PC-3 (cell line): ENCODE measurements around the gene GSG1. TPM values are rescaled to one million over a fixed set of nuclear protein-coding genes. Genes with fewer than 3 reads are reported as not detected.
A peak's percentile ranks its signal among the peaks of the same experiment; 100 is the strongest.

Source experiments
- ATAC-seq: fragments of 200-7000 bp; cut with Tn5 transposase; 2 replicates; pipeline ENCODE4 v1.9.1; 2020; ENCODE audit warnings: mild to moderate bottlenecking, moderate library complexity
- BruUV-seq: library from RNA; stranded (reverse); fragments of 400-500 nt; replicated peaks from 2 replicates; lab custom pipeline; 2021; lab: Mats Ljungman, UMichigan
- CTCF ChIA-PET: fragments of 300-600 bp; sonication (Branson Sonifier 250); formaldehyde crosslinking; loops from one replicate; lab custom pipeline; 2022; ENCODE audit warnings: antibody characterized with exemption; lab: Charles Lee
- POLR2A ChIA-PET: fragments of 300-600 bp; sonication (Branson Sonifier 250); formaldehyde crosslinking; loops from one replicate; lab custom pipeline; 2022; ENCODE audit warnings: antibody characterized with exemption; ENCODE audit not compliant: unreplicated experiment; lab: Charles Lee
- DNase-seq: peaks from one replicate; pipeline ENCODE4 v3.0.0-alpha.2; 2015
- H2AFZ ChIP-seq: fragments of 300-600 bp; sonication (generic); 2 replicates; pipeline ENCODE4 v1.6.0; 2016; ENCODE audit warnings: antibody characterized with exemption, low read length
- H3F3A ChIP-seq: fragments of 300-600 bp; sonication (generic); one replicate; pipeline ENCODE4 v1.6.0; 2017; ENCODE audit warnings: antibody characterized with exemption, low read length, control low read depth, mild to moderate bottlenecking; ENCODE audit not compliant: unreplicated experiment
- H3K27ac ChIP-seq: fragments of 300-600 bp; sonication (generic); 2 replicates; pipeline ENCODE4 v1.5.1; 2016; ENCODE audit warnings: mild to moderate bottlenecking, low read length
- H3K27me3 ChIP-seq: fragments of 300-600 bp; sonication (generic); 2 replicates; pipeline ENCODE4 v1.6.1; 2016; ENCODE audit warnings: low read length, mixed read lengths
- H3K36me3 ChIP-seq: fragments of 300-600 bp; sonication (generic); 2 replicates; pipeline ENCODE4 v1.6.1; 2016; ENCODE audit warnings: low read depth, mixed run types, low read length, mixed read lengths
- H3K4me1 ChIP-seq: fragments of 300-600 bp; sonication (generic); 2 replicates; pipeline ENCODE4 v1.5.1; 2016; ENCODE audit warnings: low read length; ENCODE audit not compliant: insufficient read depth
- H3K4me2 ChIP-seq: fragments of 300-600 bp; sonication (generic); 2 replicates; pipeline ENCODE4 v1.6.0; 2016; ENCODE audit warnings: low read length
- H3K4me3 ChIP-seq: fragments of 300-600 bp; sonication (generic); 2 replicates; pipeline ENCODE4 v1.5.1; 2016; ENCODE audit warnings: mild to moderate bottlenecking, low read length, mixed read lengths
- H3K79me2 ChIP-seq: fragments of 300-600 bp; sonication (generic); 2 replicates; pipeline ENCODE4 v1.6.1; 2017; ENCODE audit warnings: low read length, mixed read lengths
- H3K9ac ChIP-seq: fragments of 300-600 bp; sonication (generic); 2 replicates; pipeline ENCODE4 v1.6.0; 2016; ENCODE audit warnings: mild to moderate bottlenecking, low read length
- H3K9me2 ChIP-seq: fragments of 300-600 bp; sonication (generic); replicated peaks from 2 replicates; pipeline ENCODE4 v1.6.1; 2016; ENCODE audit warnings: mixed run types, low read length, mixed read lengths
- H3K9me3 ChIP-seq: fragments of 300-600 bp; sonication (generic); 2 replicates; pipeline ENCODE4 v1.6.1; 2016; ENCODE audit warnings: low read length, mixed read lengths
- H4K20me1 ChIP-seq: fragments of 300-600 bp; sonication (generic); 2 replicates; pipeline ENCODE4 v1.6.1; 2016; ENCODE audit warnings: low read length, mixed read lengths
- EZH2 ChIP-seq: fragments of 300-600 bp; sonication (generic); IDR thresholded peaks from one replicate; pipeline ENCODE4 v1.6.1; 2017; ENCODE audit warnings: antibody characterized with exemption, mild to moderate bottlenecking, low read length; ENCODE audit not compliant: unreplicated experiment
- EZH2phosphoT487 ChIP-seq: fragments of 300-600 bp; sonication (generic); IDR thresholded peaks from 2 replicates; pipeline ENCODE4 v1.6.1; 2018; ENCODE audit warnings: mild to moderate bottlenecking, antibody characterized with exemption, low read length, borderline replicate concordance
- intact Hi-C: fragments of 100-400 bp; cut with micrococcal nuclease; formaldehyde crosslinking; loops from 2 replicates; pipeline ENCODE4 v1.9.0; 2023
- total RNA-seq: library from RNA; depleted of rRNA; stranded (reverse); fragments of >200 nt; gene quantifications from 2 replicates; pipeline ENCODE4 v1.2.3, GENCODE V29; 2014
- TF ChIP-seq, protein P1 (sequence below): fragments of 300-600 bp; sonication (generic); conservative IDR thresholded peaks from 2 replicates; pipeline ENCODE4 v1.5.1; 2017; ENCODE audit warnings: antibody characterized with exemption, low read depth, mild to moderate bottlenecking, low read length

The GSG1 gene
- total RNA-seq, 1 experiment from 2014 or later: 0.77 TPM

DNA sequence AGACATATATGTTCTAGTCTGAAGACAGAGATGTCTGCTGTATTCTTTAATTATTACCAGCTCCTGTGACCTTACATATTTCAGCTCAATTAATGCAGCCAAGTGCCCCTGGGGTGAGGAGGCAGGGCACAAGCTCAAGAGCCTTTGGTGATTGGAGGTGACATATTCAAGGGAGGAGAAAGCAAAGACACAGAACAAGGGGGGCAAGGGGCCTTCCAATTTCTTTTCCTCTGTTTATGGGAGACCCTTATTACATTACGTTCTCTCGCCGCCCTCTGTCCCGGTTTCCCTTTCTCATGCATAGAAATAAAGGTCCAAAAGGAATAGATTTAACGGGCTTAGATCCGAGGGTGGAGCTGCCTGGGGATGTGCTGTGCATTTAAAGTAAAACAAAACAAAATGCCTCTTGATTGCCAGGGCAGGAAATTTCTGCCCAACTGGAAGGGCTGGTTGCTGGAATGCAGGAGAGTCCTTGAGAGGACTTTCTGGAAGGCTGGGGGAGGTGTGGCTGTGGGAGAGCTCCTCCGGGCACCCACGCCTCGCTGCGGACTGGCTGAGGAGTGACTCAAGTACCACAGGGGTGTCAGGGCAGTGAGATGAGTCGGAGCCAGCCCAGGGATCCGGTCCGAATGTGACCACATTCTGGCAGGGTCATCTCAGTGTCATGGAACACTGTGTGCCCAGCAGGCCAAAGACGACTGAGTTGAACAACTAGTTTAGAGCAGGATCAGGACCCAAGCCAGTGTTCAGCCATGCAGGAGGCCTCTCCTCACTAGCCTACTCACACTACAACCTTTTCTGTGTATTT lies 32.1 kb upstream of the GSG1 start:
- Histone ChIP-seq H3K36me3 (no peaks in the 10 kb centered on the region), H3K9me3 (no peaks in the 10 kb centered on the region), H3K4me2 (peak overlapping the region; percentile 78), H3K27me3 (no peaks in the 10 kb centered on the region), H3K9me2 (no peaks in the 10 kb centered on the region), H4K20me1 (no peaks in the 10 kb centered on the region), H2AFZ (peak overlapping the region; percentile 51; the same call in 1 of the 2 replicates), H3F3A (peaks cover 5% of the 10 kb centered on the region), H3K27ac (peak overlapping the region; percentile 89), H3K79me2 (no peaks in the 10 kb centered on the region), H3K4me1 (peaks cover 40% of the 10 kb centered on the region), H3K4me3 (peak overlapping the region; percentile 62), H3K9ac (peak overlapping the region; percentile 38)
- intact Hi-C loops: loop anchor here (1.0 to 5.0 kb wide), 4 partner anchors 37 to 133 kb away; partner anchors contain the start of genes EMP1 and HEBP1
- ATAC-seq (peak; percentile 94), DNase-seq (peak; percentile 97)
- BruUV-seq: TSS peak; percentile 77
- CTCF ChIA-PET: interaction anchor here (0.5 to 0.6 kb wide), 3 partner anchors 8 to 44 kb away, joined by 3 to 6 read pairs (median 3); no protein-coding TSS in a partner anchor
- TF ChIP-seq, protein P1, sequence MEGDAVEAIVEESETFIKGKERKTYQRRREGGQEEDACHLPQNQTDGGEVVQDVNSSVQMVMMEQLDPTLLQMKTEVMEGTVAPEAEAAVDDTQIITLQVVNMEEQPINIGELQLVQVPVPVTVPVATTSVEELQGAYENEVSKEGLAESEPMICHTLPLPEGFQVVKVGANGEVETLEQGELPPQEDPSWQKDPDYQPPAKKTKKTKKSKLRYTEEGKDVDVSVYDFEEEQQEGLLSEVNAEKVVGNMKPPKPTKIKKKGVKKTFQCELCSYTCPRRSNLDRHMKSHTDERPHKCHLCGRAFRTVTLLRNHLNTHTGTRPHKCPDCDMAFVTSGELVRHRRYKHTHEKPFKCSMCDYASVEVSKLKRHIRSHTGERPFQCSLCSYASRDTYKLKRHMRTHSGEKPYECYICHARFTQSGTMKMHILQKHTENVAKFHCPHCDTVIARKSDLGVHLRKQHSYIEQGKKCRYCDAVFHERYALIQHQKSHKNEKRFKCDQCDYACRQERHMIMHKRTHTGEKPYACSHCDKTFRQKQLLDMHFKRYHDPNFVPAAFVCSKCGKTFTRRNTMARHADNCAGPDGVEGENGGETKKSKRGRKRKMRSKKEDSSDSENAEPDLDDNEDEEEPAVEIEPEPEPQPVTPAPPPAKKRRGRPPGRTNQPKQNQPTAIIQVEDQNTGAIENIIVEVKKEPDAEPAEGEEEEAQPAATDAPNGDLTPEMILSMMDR: peak; percentile 31; the same call in 1 of the 2 replicates
- no peak for TF ChIP-seq EZH2
- POLR2A ChIA-PET: interaction anchor here (0.6 to 1.0 kb wide), 4 partner anchors 33 to 62 kb away, joined by 3 to 11 read pairs (median 6); partner anchors contain the start of gene EMP1

- ChIA-PET POLR2A (no interaction called here), CTCF (no interaction called here)
- Histone ChIP-seq H3K9ac (no peak overlapping the region), H3K9me3 (no peaks in the 10 kb centered on the region), H4K20me1 (no peaks in the 10 kb centered on the region), H3K9me2 (no peaks in the 10 kb centered on the region), H3K4me2 (no peak overlapping the region), H2AFZ (no peak overlapping the region), H3K27me3 (no peaks in the 10 kb centered on the region), H3K79me2 (no peaks in the 10 kb centered on the region), H3K4me3 (no peak overlapping the region), H3K4me1 (peaks cover 51% of the 10 kb centered on the region), H3F3A (peaks cover 5% of the 10 kb centered on the region), H3K36me3 (no peaks in the 10 kb centered on the region), H3K27ac (no peak overlapping the region)
- intact Hi-C loops: no loop called here
- TF ChIP-seq EZH2phosphoT487 (no peak), EZH2 (no peak)
- TF ChIP-seq, protein P1: no peak
- ATAC-seq: no peak
- no TSS peak for BruUV-seq
- no peak for DNase-seq
Measured at GRCh38 chr12:13133886-13134285, 30.4 kb upstream of the GSG1 start.
